Measurements from ENCODE around the gene FAM229A. TPM values are rescaled to one million over a fixed set of nuclear protein-coding genes. Genes with fewer than 3 reads are reported as not detected.

The FAM229A gene
- total and polyA plus RNA-seq, 2 experiments from 2014 or later = 3.4 to 4.2 TPM

- no peak overlapping the region for H2AFZ ChIP-seq
- H3K79me2 ChIP-seq = peaks cover 61% of the 10 kb centered on the region
- DNase-seq (ENCODE audit: low spot score) = no peak
- no peaks in the 10 kb centered on the region for H4K20me1 ChIP-seq (ENCODE audit: insufficient read depth, poor library complexity, severe bottlenecking)
- no peak overlapping the region for H3K27ac ChIP-seq
- peaks cover under 1% of the 10 kb centered on the region for H3K4me1 ChIP-seq (ENCODE audit: insufficient read depth)
- H3K4me2 ChIP-seq = no peak overlapping the region
- no peaks in the 10 kb centered on the region for H3K36me3 ChIP-seq (replicated peaks; ENCODE audit: insufficient read depth, low read depth)
- TF ChIP-seq EZH2 (IDR thresholded peaks at IDR 0.05; ENCODE audit: borderline replicate concordance) = no peak
- TF ChIP-seq CTCF (IDR thresholded peaks at IDR 0.05; ENCODE audit: poor library complexity) = no peak
- TF ChIP-seq EZH2phosphoT487 (IDR thresholded peaks at IDR 0.05; ENCODE audit: low read depth, severe bottlenecking, unreplicated experiment) = no peak
- H3K9me2 ChIP-seq (replicated peaks; ENCODE audit: insufficient read depth) = no peaks in the 10 kb centered on the region
- H3K27me3 ChIP-seq = no peaks in the 10 kb centered on the region
- WGBS (ENCODE audit: low lambda C conversion rate, missing lambda C conversion rate) = 88% methylated on average over 3 of the region's 3 CpGs
- H3K9me3 ChIP-seq (ENCODE audit: low read depth) = no peaks in the 10 kb centered on the region
- no peak overlapping the region for H3K4me3 ChIP-seq
Observed at GRCh38 chr1:32316903-32317277, 45.4 kb downstream of the FAM229A start.

DNA sequence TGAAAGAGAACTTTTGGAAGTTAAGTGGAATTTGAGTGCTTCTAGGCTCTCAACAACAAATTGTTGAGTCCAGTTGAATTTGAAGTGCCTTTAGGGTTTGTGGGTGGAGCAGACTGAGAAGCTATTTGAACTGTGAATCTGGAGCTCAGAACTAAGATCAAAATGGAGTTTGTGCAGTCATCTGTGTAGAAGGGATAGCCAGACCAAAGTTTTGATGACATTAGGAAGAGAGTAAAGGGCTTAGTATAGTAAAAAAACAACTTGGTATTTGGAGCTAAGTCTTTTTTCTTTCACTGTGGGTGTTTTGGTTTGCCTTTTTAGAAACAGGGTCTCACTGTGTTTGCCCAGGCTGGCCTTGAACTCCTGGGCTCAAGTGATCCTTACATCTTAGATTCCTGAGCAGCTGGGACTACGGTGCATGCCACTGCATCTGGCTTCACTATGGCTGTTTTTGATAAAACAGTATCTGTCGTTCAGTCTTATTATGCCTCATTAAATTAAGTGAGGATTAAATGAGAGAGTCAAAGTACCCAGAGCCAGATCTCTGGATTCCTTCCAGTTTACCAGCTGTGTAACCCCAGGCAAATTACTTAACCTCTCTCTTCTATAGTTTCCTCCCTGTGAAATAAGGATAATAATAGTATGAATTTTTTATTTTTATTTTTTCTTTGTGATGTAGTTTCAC is 50.4 kb downstream of the FAM229A start:
- H3K9me3 ChIP-seq (ENCODE audit: low read depth) = no peaks in the 10 kb centered on the region
- no peak for DNase-seq (ENCODE audit: low spot score)
- no peaks in the 10 kb centered on the region for H3K36me3 ChIP-seq (replicated peaks; ENCODE audit: insufficient read depth, low read depth)
- no peak overlapping the region for H3K4me3 ChIP-seq
- H3K9me2 ChIP-seq (replicated peaks; ENCODE audit: insufficient read depth) = no peaks in the 10 kb centered on the region
- no peak overlapping the region for H3K27ac ChIP-seq
- H2AFZ ChIP-seq = no peak overlapping the region
- WGBS (ENCODE audit: low lambda C conversion rate, missing lambda C conversion rate) = 36% methylated on average over 2 of the region's 2 CpGs
- H4K20me1 ChIP-seq (ENCODE audit: insufficient read depth, poor library complexity, severe bottlenecking) = peaks cover 7% of the 10 kb centered on the region
- H3K4me1 ChIP-seq (ENCODE audit: insufficient read depth) = peaks cover 5% of the 10 kb centered on the region
- TF ChIP-seq EZH2phosphoT487 (IDR thresholded peaks at IDR 0.05; ENCODE audit: low read depth, severe bottlenecking, unreplicated experiment) (no peak), EZH2 (IDR thresholded peaks at IDR 0.05; ENCODE audit: borderline replicate concordance) (no peak), CTCF (IDR thresholded peaks at IDR 0.05; ENCODE audit: poor library complexity) (no peak)
- no peaks in the 10 kb centered on the region for H3K27me3 ChIP-seq
- no peak overlapping the region for H3K4me2 ChIP-seq
- peaks cover 93% of the 10 kb centered on the region for H3K79me2 ChIP-seq

Other genes starting within 250 kb of the FAM229A start
- gene TXLNA, start 182.8 kb downstream of the FAM229A start, total RNA-seq = 50.5 and 52.7 TPM in 2 replicates
- gene TXLNA, start 182.8 kb downstream of the FAM229A start, polyA plus RNA-seq = 37.1 and 41.2 TPM in 2 replicates
- 12.9 and 15.8 TPM in 2 replicates for gene CCDC28B, start 161.9 kb downstream of the FAM229A start, total RNA-seq
- 28.5 and 29.5 TPM in 2 replicates for gene CCDC28B, start 161.9 kb downstream of the FAM229A start, polyA plus RNA-seq
- 1.5 and 1.9 TPM in 2 replicates for gene IQCC, start 156.8 kb downstream of the FAM229A start, total RNA-seq
- gene IQCC, start 156.8 kb downstream of the FAM229A start, polyA plus RNA-seq = 1.5 and 3.4 TPM in 2 replicates
- not detected in 2 replicates for gene DCDC2B, start 153.4 kb downstream of the FAM229A start, total RNA-seq
- gene DCDC2B, start 153.4 kb downstream of the FAM229A start, polyA plus RNA-seq = 0.17 and 0.96 TPM in 2 replicates
- 11.9 and 14.8 TPM in 2 replicates for gene TMEM234, start 140.1 kb downstream of the FAM229A start, total RNA-seq
- gene TMEM234, start 140.1 kb downstream of the FAM229A start, polyA plus RNA-seq = 27.4 and 38.6 TPM in 2 replicates
- 207 and 227 TPM in 2 replicates for gene EIF3I, start 140.1 kb downstream of the FAM229A start, total RNA-seq
- gene EIF3I, start 140.1 kb downstream of the FAM229A start, polyA plus RNA-seq = 177 and 183 TPM in 2 replicates
- 0.16 and 0.53 TPM in 2 replicates for gene FAM167B, start 115.3 kb downstream of the FAM229A start, total RNA-seq
- gene FAM167B, start 115.3 kb downstream of the FAM229A start, polyA plus RNA-seq = 0.75 TPM in 1 of 2 replicates, not detected in the other
- 0.40 and 0.68 TPM in 2 replicates for gene LCK, start 111.2 kb downstream of the FAM229A start, total RNA-seq
- 0.79 and 0.94 TPM in 2 replicates for gene LCK, start 111.2 kb downstream of the FAM229A start, polyA plus RNA-seq
- gene HDAC1, start 70.4 kb downstream of the FAM229A start, total RNA-seq = 94.6 and 95.8 TPM in 2 replicates
- gene HDAC1, start 70.4 kb downstream of the FAM229A start, polyA plus RNA-seq = 108 and 117 TPM in 2 replicates
- 143 and 149 TPM in 2 replicates for gene MARCKSL1, start 26.3 kb downstream of the FAM229A start, total RNA-seq
- gene MARCKSL1, start 26.3 kb downstream of the FAM229A start, polyA plus RNA-seq = 346 and 358 TPM in 2 replicates
- 1.4 TPM in 1 of 2 replicates, not detected in the other for gene TSSK3, start 54 bp upstream of the FAM229A start, total RNA-seq
- 1.4 and 1.5 TPM in 2 replicates for gene TSSK3, start 54 bp upstream of the FAM229A start, polyA plus RNA-seq
- 69.6 and 80.5 TPM in 2 replicates for gene BSDC1, start 32.0 kb upstream of the FAM229A start, total RNA-seq
- gene BSDC1, start 32.0 kb upstream of the FAM229A start, polyA plus RNA-seq = 56.2 and 65.7 TPM in 2 replicates
- gene ZBTB8B, start 102.6 kb upstream of the FAM229A start, total RNA-seq = 0.36 and 0.90 TPM in 2 replicates
- gene ZBTB8B, start 102.6 kb upstream of the FAM229A start, polyA plus RNA-seq = 0.22 and 0.28 TPM in 2 replicates
- gene ZBTB8A, start 176.9 kb upstream of the FAM229A start, total RNA-seq = 5.1 and 5.7 TPM in 2 replicates
- gene ZBTB8A, start 176.9 kb upstream of the FAM229A start, polyA plus RNA-seq = 3.0 and 3.7 TPM in 2 replicates

Data from hepatocyte (in vitro differentiated cells).